ENCODE measurements around the gene ZDHHC21. TPM values are rescaled to one million over a fixed set of nuclear protein-coding genes. Genes with fewer than 3 reads are reported as not detected.

The ZDHHC21 gene
- total and polyA plus RNA-seq, 2 of the 8 experiments (the other 6 are each of a cell fraction or from before 2014, with no cell fraction given), result 1.9 to 6.0 TPM

GRCh38 chr9:14741369-14741768 is 48.1 kb upstream of the ZDHHC21 start:
- Histone ChIP-seq H2AK5ac (ENCODE audit: low read depth, low read length) (no peak overlapping the region), H3K36me3 (ENCODE audit: control insufficient read depth in 2 of 4, insufficient read depth in 4 of 4, low read length in 3 of 4) (no peaks in the 10 kb centered on the region), H3K23ac (ENCODE audit: insufficient read length) (no peak overlapping the region), H2BK15ac (ENCODE audit: low read length) (no peak overlapping the region), H3K4me3 (ENCODE audit: extremely low read depth in 1 of 4, insufficient read depth in 2 of 4, low read depth in 3 of 4, low read length in 4 of 4) (no peak overlapping the region), H4K91ac (replicated peaks; ENCODE audit: insufficient read length, low read length) (no peak overlapping the region), H3K27ac (ENCODE audit: low read depth, low read length) (no peak overlapping the region), H2BK5ac (ENCODE audit: low read depth, low read length) (no peak overlapping the region), H3K4me1 (replicated peaks in 1 of 4; ENCODE audit: control insufficient read depth in 3 of 4, insufficient read depth in 4 of 4, low read length in 3 of 4) (no peaks in the 10 kb centered on the region), H4K8ac (ENCODE audit: extremely low read depth, insufficient read depth, low read length) (no peak overlapping the region), H2BK20ac (ENCODE audit: low read length) (no peak overlapping the region), H2BK120ac (replicated peaks; ENCODE audit: low read depth, low read length) (no peak overlapping the region), H3K9me3 (ENCODE audit: insufficient read depth in 2 of 2, low read depth in 1 of 2, low read length in 1 of 2) (no peaks in the 10 kb centered on the region), H3K18ac (ENCODE audit: extremely low read depth, low read length) (no peak overlapping the region), H3K4ac (replicated peaks; ENCODE audit: insufficient read length, low read depth, low read length) (no peak overlapping the region), H4K5ac (ENCODE audit: insufficient read length, low read depth, low read length) (no peak overlapping the region), H3K56ac (replicated peaks; ENCODE audit: insufficient read length, low read depth, low read length) (no peak overlapping the region), H3K79me1 (ENCODE audit: low read depth, low read length) (no peaks in the 10 kb centered on the region), H4K20me1 (replicated peaks in 1 of 2; ENCODE audit: control insufficient read depth in 1 of 2, insufficient read depth in 2 of 2, low read length in 2 of 2) (no peaks in the 10 kb centered on the region), H3K79me2 (ENCODE audit: control insufficient read depth in 1 of 2, insufficient read depth in 2 of 2, low read length in 2 of 2) (no peaks in the 10 kb centered on the region), H3K23me2 (ENCODE audit: low read depth, low read length) (no peaks in the 10 kb centered on the region), H2AFZ (ENCODE audit: low read length) (no peak overlapping the region), H3K9ac (replicated peaks in 1 of 4; ENCODE audit: extremely low read depth in 1 of 4, low read depth in 3 of 4, low read length in 3 of 4) (no peak overlapping the region), H3K4me2 (ENCODE audit: insufficient read depth in 1 of 2, low read depth in 2 of 2, low read length in 2 of 2) (no peak overlapping the region), H3K14ac (ENCODE audit: insufficient read length) (no peak overlapping the region), H2BK12ac (ENCODE audit: low read depth, low read length) (no peak overlapping the region), H3K27me3 (replicated peaks in 1 of 4; ENCODE audit: control insufficient read depth in 3 of 4, extremely low read depth in 1 of 4, insufficient read depth in 3 of 4, low read length in 3 of 4) (no peaks in the 10 kb centered on the region)
- CTCF ChIA-PET (ENCODE audit: partially characterized antibody), result interaction anchor here (0.6 to 1.6 kb wide), 3 partner anchors 29 to 276 kb away, joined by 3 read pairs; no protein-coding TSS in a partner anchor
- 87% methylated on average over 3 of the region's 3 CpGs; no CpG with 5 or more reads in 1 of the 2 experiments for WGBS, 2 experiments (ENCODE audit: extremely low coverage in 1 of 2, insufficient coverage in 1 of 2, insufficient read length in 1 of 2, insufficient replicate concordance in 2 of 2, low coverage in 1 of 2, low lambda C conversion rate in 2 of 2, missing lambda C conversion rate in 1 of 2)
- TF ChIP-seq TEAD4 (IDR thresholded peaks at IDR 0.05; ENCODE audit: low read depth, low read length), result no peak
- no peak for TF ChIP-seq POLR2AphosphoS5 (IDR thresholded peaks at IDR 0.05; ENCODE audit: low read depth, low read length)
- no peak for TF ChIP-seq CTBP2 (IDR thresholded peaks at IDR 0.05; ENCODE audit: borderline replicate concordance, insufficient read depth, insufficient read length, low read length)
- TF ChIP-seq KDM1A (IDR thresholded peaks at IDR 0.05; ENCODE audit: borderline replicate concordance, low read length), result no peak
- no peak for TF ChIP-seq RXRA (IDR thresholded peaks at IDR 0.05; ENCODE audit: insufficient read depth, low read depth, low read length)
- no peak for TF ChIP-seq CTCF (IDR thresholded peaks at IDR 0.05; ENCODE audit: control extremely low read depth in 1 of 3, insufficient read depth in 1 of 3, low read depth in 1 of 3, low read length in 3 of 3)
- TF ChIP-seq YY1 (IDR thresholded peaks at IDR 0.05; ENCODE audit: low read depth, low read length), result no peak
- TF ChIP-seq SIN3A (conservative IDR thresholded peaks at IDR 0.05 in 1 of 2, IDR thresholded peaks at IDR 0.05 in 1 of 2; ENCODE audit: low read depth in 1 of 2, low read length in 2 of 2), result no peak
- FAIRE-seq (no peak), DNase-seq (ENCODE audit: low read depth in 1 of 2, low spot score in 2 of 2) (no peak)
- POLR2A ChIA-PET (ENCODE audit: partially characterized antibody), result no interaction called here
